Bronchial epithelial cell (primary cell): ENCODE measurements around the gene KLF7. TPM values are rescaled to one million over a fixed set of nuclear protein-coding genes. Genes with fewer than 3 reads are reported as not detected.

Experiments
- DNase-seq: peaks from one replicate; pipeline ENCODE4 v3.0.0-alpha.2; 2010; ENCODE audit warnings: low read depth
- FAIRE-seq: peaks from 2 replicates; lab custom pipeline; 2011; peaks lifted over from hg19 to GRCh38; lab: Jason Lieb, UNC
- H3K27me3 ChIP-seq: 2 replicates; pipeline ENCODE4 v1.5.1; 2011; ENCODE audit warnings: low read length; ENCODE audit not compliant: control insufficient read depth, insufficient read depth
- H3K36me3 ChIP-seq: 2 replicates; pipeline ENCODE4 v1.5.1; 2011; ENCODE audit warnings: low read length; ENCODE audit not compliant: control insufficient read depth, insufficient read depth
- H3K4me3 ChIP-seq: 2 replicates; pipeline ENCODE4 v1.5.1; 2011; ENCODE audit warnings: mild to moderate bottlenecking, low read depth, low read length, control low read depth
- total RNA-seq: library from RNA; depleted of rRNA; stranded (reverse); fragments of >200 nt; gene quantifications from 2 replicates; pipeline ENCODE4 v1.2.1, GENCODE V29; 2014
- TF ChIP-seq, protein P1 (sequence below): IDR thresholded peaks from 2 replicates; pipeline ENCODE4 v1.5.1; 2011; ENCODE audit warnings: mild to moderate bottlenecking, moderate library complexity, low read length, control low read depth, inconsistent platforms; ENCODE audit not compliant: insufficient read depth, severe bottlenecking

Gene KLF7
- total RNA-seq, 1 donor from 2014 or later: 40.5 TPM

DNA sequence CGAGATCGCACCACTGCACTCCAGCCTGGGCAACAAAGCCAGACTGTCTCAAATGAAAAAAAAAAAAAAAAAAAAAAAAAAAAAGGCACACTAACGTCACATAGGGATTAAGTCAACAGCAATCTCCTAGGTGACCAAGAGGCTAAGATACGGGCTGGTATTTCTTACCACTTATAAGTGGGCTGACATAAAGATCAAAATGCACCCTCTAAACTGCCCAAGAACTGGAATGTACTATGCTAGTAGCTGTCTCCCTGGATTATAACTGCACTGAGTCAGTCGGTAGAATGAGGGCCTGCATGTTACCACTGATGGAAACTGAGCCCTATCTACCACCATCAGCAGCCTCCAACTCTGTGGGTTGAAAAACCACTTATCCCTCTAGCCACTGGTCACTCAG is 80.6 kb downstream of the KLF7 start:
- TF ChIP-seq, protein P1, sequence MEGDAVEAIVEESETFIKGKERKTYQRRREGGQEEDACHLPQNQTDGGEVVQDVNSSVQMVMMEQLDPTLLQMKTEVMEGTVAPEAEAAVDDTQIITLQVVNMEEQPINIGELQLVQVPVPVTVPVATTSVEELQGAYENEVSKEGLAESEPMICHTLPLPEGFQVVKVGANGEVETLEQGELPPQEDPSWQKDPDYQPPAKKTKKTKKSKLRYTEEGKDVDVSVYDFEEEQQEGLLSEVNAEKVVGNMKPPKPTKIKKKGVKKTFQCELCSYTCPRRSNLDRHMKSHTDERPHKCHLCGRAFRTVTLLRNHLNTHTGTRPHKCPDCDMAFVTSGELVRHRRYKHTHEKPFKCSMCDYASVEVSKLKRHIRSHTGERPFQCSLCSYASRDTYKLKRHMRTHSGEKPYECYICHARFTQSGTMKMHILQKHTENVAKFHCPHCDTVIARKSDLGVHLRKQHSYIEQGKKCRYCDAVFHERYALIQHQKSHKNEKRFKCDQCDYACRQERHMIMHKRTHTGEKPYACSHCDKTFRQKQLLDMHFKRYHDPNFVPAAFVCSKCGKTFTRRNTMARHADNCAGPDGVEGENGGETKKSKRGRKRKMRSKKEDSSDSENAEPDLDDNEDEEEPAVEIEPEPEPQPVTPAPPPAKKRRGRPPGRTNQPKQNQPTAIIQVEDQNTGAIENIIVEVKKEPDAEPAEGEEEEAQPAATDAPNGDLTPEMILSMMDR: no peak
- Histone ChIP-seq H3K4me3 (no peak overlapping the region), H3K36me3 (peaks cover 36% of the 10 kb centered on the region), H3K27me3 (no peaks in the 10 kb centered on the region)
- no peak for FAIRE-seq
- DNase-seq: no peak

DNA sequence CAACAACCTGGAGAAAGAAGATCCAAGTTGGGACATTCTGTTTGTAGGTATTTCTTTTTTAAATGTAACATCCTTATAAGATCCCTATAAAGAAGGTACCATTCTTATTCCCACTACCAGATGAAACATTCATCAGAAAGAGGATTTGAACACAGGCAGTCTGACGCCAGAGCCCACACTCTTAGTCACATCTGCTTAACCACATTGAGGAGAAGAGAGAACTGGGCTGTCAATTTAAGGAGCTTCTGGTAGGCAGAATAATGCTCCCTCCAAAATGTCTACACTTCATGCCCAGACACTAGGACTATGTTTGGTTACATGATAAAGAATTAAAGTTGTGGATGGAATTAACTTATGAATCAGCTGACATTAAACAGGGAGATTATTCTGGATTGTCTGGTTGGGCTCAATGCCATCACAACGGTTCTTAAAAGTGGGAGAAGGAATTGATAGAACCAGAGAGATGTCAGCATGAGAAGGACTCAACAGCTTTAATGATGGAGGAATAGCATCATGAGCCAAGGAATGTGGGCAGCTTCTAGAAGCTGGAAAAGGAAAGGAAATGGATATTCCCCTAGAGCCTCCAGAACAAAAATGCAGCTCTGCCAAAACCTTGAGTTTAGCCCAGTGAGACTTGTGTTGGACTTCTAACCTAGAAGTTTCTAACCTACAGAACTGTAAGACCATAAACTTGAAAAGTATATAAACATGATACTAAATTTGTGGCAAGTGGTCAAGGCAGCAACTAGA is 82.2 kb downstream of the KLF7 start:
- Histone ChIP-seq H3K27me3 (no peaks in the 10 kb centered on the region), H3K36me3 (peaks cover 38% of the 10 kb centered on the region), H3K4me3 (no peak overlapping the region)
- no peak for DNase-seq
- no peak for FAIRE-seq
- TF ChIP-seq, protein P1: no peak

DNA sequence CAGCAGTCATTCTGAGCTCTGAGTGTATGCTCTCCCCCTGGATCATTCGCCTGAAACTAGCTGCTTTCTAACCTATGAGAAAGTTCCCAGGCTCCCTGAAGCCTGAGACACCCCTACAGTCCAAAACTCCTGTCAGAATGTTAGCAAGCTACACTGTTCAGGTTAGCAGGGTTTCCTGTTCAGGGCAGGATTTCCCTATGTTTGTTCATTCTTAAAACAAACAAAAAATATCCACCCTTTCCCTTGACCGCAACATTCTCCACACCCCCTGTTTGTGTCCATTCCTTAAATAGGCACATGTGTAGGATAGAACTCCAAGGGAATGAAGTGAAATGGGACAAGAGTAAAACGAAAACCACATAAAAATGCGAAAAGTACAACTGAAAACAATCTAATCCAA is 83.1 kb downstream of the KLF7 start:
- no peak overlapping the region for H3K4me3 ChIP-seq
- H3K36me3 ChIP-seq: peaks cover 33% of the 10 kb centered on the region
- no peaks in the 10 kb centered on the region for H3K27me3 ChIP-seq
- no peak for DNase-seq
- TF ChIP-seq, protein P1: no peak
- FAIRE-seq: no peak

DNA sequence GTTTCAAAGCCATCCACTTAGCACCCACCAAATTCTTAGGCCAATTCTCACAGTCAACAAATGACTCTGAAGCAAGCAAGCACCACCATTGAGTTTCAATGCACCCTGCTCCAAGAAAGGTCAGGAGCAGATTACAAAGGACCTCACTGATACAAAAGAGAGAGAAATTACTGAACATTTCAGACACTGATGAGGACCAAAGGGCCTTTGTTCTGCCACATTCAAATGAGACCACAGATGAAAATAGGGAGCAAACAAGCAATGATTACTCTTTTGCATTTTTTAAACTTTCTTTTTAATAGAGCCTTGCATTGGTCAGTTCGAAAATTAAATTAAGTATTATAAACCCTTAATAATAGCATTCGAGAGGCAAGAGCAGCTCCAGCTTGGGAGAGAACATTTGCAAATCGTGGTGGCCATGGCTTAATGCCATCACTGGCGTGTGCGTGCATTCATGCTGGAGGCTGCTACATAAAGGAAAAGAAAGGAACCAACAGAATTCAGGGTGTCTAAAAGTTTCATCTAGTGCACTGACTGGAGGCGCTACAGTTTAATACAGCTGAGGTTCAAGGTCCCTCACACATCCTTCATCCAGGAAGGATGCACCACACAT is 87.5 kb downstream of the KLF7 start:
- peak; percentile 32 for FAIRE-seq
- peaks cover 21% of the 10 kb centered on the region for H3K36me3 ChIP-seq
- TF ChIP-seq, protein P1: no peak

DNA sequence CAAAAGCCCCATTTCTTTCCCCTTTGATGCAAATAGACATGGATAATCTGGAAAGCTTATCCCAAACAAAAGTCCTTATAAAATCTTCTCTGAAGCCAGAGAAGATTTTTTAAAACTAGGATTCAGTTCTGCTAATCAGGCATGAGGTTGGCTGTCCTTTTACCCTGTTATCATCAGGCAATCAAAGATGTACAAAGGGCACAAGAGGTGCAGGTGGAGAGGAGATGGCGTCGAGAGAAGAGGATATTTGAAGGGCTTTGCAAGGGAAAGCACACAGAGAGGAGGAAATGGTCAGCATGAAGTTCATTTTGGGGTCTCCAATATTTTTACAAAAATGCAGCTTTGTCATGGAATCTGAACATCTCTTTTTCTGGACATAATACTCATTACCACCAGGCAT is 88.5 kb downstream of the KLF7 start:
- DNase-seq (no peak), FAIRE-seq (no peak)
- peaks cover 16% of the 10 kb centered on the region for H3K36me3 ChIP-seq
- H3K27me3 ChIP-seq: no peaks in the 10 kb centered on the region
- TF ChIP-seq, protein P1: no peak
- H3K4me3 ChIP-seq: no peak overlapping the region

More for the DNA sequence above, 87.5 kb downstream of the KLF7 start:
- no peak for DNase-seq
- Histone ChIP-seq H3K27me3 (no peaks in the 10 kb centered on the region), H3K4me3 (no peak overlapping the region)

DNA sequence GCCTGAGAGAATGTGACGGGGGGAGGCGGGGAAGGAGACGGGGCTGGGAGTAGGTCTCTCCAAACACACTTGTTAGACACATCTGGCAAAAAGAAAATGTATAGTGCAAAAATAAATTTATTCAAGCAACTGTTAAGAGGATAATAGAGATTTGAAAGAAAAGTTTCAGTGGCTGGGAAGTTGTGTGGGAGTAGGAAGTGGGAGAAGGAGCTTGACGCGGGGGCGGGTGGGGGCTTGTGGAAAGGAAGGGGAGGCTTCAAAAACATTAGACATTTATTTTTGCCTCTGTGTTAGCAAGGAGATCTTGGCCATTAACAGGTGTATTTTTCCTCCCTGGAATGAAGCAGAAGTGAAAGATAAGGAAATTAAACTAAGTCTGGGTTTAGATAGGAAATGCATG is 90.3 kb downstream of the KLF7 start:
- H3K4me3 ChIP-seq: no peak overlapping the region
- FAIRE-seq: no peak
- TF ChIP-seq, protein P1: no peak
- DNase-seq: no peak
- peaks cover 5% of the 10 kb centered on the region for H3K36me3 ChIP-seq
- no peaks in the 10 kb centered on the region for H3K27me3 ChIP-seq
